ACHN (cell line): Measurements from ENCODE around the gene NUDT3.
A peak's percentile ranks its signal among the peaks of the same experiment; 100 is the strongest.
"Not testable (repeated sequence)": the region's sequence is repeated elsewhere in the genome, so short reads cannot be mapped to it uniquely, and the experiment has no call there.

Source experiments
- DNase-seq: peaks from one replicate; pipeline ENCODE4 v3.0.0-alpha.2; 2015
- in situ Hi-C: cut with HindIII; loops from 2 replicates; pipeline ENCODE4 v1.10.0; 2017; ENCODE audit warnings: low sequenced_read_pairs, low pct_ligation_motif_present, low pct_unique_long_range_greater_than_20kb

NUDT3 gene

DNA sequence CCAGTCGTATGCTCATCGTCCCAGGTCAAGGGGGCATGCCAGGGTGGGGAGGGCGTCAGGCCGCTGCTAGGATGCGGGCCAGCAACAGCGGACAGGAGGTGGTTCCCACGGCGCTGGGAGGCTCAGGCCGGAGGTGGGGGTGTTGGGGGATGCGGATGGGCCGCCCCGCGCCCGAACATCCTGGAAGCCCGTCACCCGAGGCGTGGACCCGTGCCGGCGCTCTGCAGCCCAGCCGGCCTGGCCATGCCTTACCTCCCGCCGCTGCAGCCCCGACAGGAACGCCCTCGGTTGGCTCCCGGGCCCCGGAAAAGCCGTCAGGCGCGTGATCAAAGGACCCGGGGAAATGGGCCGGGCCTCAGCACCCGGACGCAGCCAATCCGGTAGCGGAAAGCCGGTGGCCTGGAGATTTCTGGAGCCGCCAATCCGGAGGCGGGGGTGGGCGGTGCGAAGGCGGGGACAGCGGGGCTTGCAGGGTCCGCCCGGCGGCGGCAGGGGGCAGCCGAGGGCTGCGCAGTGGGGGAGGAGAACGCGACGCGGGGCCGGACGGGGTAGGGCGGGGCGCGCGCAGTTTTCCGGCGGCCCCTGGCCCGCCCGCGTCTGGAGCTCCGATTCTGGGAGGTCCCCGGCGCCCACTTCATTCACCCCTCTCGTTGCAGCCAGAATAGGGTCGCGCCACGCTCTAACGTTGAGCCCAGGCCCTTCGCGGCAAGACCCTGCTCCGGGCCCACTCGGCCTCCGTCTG, 143.6 kb downstream of the NUDT3 start, which contains the start of gene SMIM29:
TSS of gene SMIM29 (minus strand) at position 280 of the 742 bp plus-strand sequence. CDS start 1,215 bp downstream, outside the sequence.
- in situ Hi-C loops: no loop called here
- DNase-seq: peak; percentile 92

DNA sequence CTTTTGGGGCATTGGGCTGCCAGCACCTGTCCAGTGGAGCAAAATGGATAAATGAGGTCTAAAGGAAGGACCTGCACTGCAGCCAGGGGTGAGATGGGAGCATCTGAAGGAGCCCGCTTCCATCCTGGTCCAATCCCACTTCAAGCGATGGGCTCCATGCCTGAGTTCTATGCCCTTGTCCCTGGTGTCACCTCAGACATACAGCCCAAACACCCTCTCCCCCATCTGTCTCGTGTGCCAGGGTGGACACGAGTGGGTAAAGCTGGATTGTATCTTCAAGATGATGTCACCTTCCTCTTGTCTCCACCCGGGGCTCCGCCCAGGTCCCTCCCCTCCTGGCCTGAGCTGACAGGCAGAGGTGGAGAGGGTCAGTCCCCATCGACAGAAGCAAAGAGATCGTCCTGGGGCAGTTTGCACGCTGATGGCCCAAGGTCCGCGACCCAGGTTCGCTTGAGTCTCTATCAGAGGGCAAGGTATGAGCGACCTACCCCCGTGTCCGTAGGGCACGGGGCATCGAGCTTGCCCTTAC, 144.2 kb downstream of the NUDT3 start:
- DNase-seq: peak; percentile 42
- in situ Hi-C loops: no loop called here

DNA sequence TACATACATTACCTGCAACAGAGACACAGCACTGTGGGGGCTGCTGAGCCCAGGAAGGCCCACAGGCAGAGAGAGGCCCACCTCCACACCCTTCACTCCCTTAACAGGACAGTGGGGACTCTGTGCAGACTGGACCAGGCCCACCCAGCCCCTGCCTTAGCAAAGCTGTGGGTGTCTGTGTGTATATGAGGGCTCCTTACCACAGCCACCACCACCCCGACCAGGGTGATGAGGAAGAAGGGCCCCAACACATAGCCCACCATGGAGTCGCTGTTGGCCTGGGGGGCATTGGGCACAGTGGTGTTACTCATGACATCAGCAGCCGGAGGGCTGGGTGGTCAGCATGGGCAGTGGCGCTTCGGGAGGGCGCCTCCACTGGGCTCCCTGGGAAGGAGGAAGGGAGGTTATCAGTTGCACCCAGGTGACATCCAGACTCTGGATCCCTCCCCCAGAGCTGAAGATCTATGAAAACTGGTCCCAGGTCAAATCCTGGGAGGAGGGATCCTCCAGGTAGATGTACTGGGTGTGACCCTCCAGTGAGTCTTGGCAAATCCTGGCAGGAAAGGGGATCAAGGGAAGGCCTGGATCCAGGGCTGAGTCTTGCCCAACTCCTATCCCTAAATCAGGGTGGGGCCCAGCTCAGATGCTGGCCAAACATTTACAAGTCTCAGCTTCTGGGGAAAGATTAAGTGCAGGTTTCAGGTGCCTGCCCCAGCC, 144.8 kb downstream of the NUDT3 start:
- DNase-seq: no peak
- in situ Hi-C loops: no loop called here

DNA sequence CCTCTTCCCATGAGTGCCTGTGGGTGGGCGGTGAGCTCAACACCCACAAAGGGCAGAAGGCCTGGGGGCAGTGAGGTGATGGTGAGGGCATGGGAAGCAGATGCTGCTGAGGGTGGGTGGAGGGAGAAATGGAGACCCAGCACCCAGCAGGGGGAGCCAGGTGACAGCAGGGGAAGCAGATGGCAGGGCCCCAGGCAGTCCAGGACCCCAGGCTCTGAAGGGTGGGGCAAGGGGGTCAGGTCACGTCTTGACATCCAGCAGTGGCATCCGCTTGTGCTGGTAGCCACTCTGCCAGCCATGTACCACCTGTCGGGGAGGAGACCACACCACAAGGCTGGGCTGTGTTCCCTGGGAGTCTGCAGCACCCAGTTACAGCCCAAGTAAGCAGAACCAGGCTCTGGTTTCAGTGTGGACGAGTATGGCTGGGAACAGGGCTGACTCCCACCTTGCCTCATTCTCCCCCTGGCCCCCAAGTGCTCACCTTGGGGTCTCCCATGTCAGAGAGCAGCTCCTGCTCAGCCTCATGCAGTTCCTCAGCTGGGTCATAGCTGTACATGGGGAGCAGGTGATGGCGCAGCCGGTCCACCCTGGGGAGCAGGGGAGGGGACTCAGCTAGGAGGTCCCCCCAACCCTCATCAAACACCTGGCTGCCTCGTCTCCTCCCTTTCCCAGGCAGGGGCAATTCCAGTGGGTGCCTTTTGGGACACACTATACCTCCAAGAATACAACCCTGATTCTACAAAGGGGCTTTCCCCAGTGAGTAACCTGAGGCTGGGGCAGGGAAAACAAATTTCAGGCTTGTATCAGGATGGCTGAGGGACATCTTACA, 145.7 kb downstream of the NUDT3 start:
- in situ Hi-C loops: no loop called here
- peak; percentile 48 for DNase-seq

GRCh38 chr6:34246249-34246562, 146.3 kb downstream of the NUDT3 start:
- in situ Hi-C loops: no loop called here
- no peak for DNase-seq

DNA sequence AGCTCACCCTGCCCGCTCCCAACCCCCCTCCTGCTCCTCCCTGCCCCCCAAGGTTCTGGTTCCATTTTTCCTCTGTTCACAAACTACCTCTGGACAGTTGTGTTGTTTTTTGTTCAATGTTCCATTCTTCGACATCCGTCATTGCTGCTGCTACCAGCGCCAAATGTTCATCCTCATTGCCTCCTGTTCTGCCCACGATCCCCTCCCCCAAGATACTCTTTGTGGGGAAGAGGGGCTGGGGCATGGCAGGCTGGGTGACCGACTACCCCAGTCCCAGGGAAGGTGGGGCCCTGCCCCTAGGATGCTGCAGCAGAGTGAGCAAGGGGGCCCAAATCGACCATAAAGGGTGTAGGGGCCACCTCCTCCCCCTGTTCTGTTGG, 146.7 kb downstream of the NUDT3 start:
- in situ Hi-C loops, DNase-seq: not testable (repeated sequence)

DNA sequence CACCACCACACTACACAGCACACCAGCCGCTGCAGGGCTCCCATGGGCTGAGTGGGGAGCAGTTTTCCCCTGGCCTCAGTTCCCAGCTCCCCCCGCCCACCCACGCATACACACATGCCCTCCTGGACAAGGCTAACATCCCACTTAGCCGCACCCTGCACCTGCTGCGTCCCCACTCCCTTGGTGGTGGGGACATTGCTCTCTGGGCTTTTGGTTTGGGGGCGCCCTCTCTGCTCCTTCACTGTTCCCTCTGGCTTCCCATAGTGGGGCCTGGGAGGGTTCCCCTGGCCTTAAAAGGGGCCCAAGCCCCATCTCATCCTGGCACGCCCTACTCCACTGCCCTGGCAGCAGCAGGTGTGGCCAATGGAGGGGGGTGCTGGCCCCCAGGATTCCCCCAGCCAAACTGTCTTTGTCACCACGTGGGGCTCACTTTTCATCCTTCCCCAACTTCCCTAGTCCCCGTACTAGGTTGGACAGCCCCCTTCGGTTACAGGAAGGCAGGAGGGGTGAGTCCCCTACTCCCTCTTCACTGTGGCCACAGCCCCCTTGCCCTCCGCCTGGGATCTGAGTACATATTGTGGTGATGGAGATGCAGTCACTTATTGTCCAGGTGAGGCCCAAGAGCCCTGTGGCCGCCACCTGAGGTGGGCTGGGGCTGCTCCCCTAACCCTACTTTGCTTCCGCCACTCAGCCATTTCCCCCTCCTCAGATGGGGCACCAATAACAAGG, 147.3 kb downstream of the NUDT3 start:
- in situ Hi-C loops: not testable (repeated sequence)

DNA sequence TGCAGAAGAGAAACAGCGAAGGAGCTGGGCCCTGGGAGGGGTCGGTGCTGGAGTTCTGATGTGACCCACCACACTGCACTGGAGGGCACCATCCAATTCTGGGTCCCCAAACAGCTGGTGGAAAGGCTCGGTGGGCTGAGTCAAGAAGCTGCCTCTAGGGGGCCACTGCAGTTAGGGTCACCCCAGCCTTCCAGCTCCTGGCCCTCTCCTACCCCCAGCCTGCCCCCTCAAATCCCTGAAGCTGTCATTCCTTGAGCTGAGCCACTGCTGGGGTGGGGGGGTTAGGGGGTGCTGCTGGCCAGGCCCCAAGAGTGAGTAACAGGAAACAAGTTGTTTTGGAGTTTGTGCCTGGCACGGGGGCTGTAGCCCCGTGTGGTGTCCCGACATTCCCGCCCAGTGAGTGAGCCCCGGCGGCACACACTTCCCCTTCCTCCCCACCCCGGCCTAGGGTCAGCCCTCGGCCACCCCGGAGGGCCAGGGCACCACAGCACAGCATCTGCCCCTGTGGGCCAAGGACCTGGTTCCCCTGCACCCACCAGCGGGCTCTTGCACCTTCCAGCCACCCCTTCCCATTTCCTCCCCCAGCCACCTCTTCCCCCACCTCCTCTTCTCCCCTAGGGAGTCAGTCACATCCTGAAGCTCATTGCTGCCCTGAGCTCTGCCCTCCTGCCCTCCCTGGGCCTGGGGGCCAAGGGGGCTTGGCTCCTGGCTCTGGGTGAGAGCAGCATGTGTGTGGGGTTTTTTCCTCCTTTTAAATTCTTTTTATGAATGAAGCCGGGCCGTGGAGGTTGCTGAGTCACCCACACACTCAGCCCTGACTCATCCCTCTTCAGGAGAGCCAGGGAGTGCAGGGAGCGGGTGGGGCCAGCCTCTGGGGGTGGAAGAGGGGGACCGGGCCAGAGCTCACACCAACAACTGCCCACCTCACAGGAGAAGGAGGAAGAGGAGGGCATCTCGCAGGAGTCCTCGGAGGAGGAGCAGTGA, 148.3 kb downstream of the NUDT3 start:
- peak; percentile 93 for DNase-seq
- in situ Hi-C loops: no loop called here

More for the DNA sequence above, 147.3 kb downstream of the NUDT3 start:
- DNase-seq: not testable (repeated sequence)

GRCh38 chr6:34243131-34243771, 149.2 kb downstream of the NUDT3 start:
- no peak for DNase-seq
- in situ Hi-C loops: no loop called here

GRCh38 chr6:34242252-34243130, 150.0 kb downstream of the NUDT3 start:
- no peak for DNase-seq
- in situ Hi-C loops: no loop called here

GRCh38 chr6:34241351-34242215, 150.9 kb downstream of the NUDT3 start:
- no peak for DNase-seq
- in situ Hi-C loops: no loop called here

DNA sequence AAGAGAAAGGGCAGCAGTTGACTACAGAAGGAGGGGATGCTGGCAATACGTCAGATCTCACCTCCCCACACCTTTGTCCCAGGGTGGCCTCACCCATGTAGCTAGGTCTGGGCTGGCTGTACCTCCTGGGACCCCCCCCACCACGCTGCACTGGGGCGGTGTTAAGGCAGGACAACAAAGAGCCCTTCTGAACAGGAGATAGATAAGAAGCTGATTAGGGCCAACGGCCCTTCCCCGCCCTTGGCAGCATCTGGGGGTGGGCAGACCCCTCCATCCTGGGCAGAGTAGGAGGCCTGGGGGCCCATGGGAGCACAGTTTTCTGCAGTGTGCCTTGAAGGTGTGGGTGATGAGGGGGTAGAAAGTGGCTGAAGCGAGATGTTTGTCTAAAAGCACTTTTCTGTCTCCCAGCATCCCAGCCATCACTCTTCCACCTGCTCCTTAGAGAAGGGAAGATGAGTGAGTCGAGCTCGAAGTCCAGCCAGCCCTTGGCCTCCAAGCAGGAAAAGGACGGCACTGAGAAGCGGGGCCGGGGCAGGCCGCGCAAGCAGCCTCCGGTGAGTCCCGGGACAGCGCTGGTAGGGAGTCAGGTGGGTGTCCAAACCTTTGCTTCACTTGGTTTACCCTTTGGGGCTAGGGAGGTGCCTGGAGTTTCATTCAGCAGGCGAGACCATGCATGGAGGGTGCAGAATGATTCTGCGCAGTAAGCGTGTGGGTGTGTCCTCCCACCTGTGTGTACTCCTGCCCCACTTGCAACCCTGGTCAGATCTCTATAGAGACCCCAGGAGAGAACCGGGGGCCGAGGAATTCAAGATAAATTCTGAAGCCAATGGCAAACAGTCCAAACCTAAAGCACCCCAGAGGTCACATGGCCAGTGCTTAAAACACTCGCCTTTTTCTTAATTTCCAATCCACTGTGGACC, 151.9 kb downstream of the NUDT3 start:
- in situ Hi-C loops: no loop called here
- DNase-seq: no peak

DNA sequence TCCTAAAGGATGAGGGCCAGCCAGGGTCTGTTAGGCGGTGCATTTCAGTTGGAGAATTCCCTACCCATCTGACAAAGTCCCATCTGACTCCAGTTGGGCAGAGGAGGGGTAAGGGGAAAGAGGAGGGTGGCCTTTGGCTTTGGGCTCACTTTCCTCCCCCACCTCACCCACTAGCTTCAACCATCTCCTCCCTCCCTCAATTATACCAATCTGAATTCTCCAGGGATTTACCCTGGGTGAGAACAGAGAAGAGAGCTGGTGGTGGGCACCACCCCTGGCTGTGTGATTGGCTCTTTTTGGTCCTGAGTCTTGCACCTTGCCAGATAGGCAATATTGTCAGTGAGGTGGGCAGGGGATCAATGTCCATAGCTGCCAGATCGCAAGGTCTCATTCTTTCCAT, 152.6 kb downstream of the NUDT3 start:
- DNase-seq: no peak
- in situ Hi-C loops: no loop called here

DNA sequence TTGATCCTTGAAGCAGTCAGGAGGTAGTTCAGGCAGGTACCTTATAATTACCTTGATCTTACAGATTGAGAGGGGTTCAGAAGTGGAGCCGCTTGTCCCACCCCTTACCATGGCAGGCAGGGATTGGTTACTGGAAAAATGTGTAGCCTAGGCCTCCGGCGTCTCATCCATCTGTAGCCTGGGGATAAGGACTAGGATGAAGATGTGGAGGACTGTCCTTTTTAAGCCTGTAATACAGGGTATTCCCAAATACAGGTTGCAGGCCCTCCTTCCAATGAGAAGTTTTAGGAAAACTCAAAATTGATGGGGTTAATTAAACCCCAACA, 153.0 kb downstream of the NUDT3 start:
- no peak for DNase-seq
- in situ Hi-C loops: no loop called here
